ENCODE data around the gene SERINC4.

Gene SERINC4

GRCh38 chr15:43795997-43796396, 4.0 kb downstream of the SERINC4 start:
- peak; percentile 21 for DNase-seq

- DNase-seq, result no peak
Observed at GRCh38 chr15:43795197-43795596, 4.8 kb downstream of the SERINC4 start.

GRCh38 chr15:43794269-43795037, 5.6 kb downstream of the SERINC4 start:
- DNase-seq, result no peak

- no peak for DNase-seq
Observed at GRCh38 chr15:43793647-43794046, 6.4 kb downstream of the SERINC4 start.

GRCh38 chr15:43792761-43793476, 7.1 kb downstream of the SERINC4 start:
- DNase-seq, result peak; percentile 54

- peak; percentile 100 for DNase-seq
Observed at GRCh38 chr15:43791993-43792760, 7.8 kb downstream of the SERINC4 start, which contains the start of gene SERF2. SERF2 (plus strand) TSS chr15:43792320; CDS start chr15:43792377, 57 bp downstream.

- peak; percentile 57 for DNase-seq
Observed at GRCh38 chr15:43789409-43789808, 10.6 kb downstream of the SERINC4 start.

GRCh38 chr15:43779016-43779415, 21.0 kb downstream of the SERINC4 start:
- DNase-seq, result no peak

- DNase-seq, result peak; percentile 95
Observed at GRCh38 chr15:43777267-43777914, 22.6 kb downstream of the SERINC4 start.

GRCh38 chr15:43776718-43777266, 23.2 kb downstream of the SERINC4 start, which contains the start of gene ELL3:
ELL3 (minus strand) TSS chr15:43776966; CDS start chr15:43776901, 65 bp downstream.
- DNase-seq, result peak; percentile 95

GRCh38 chr15:43776101-43776717, 23.8 kb downstream of the SERINC4 start:
- peak; percentile 80 for DNase-seq

GRCh38 chr15:43775411-43775965, 24.5 kb downstream of the SERINC4 start:
- DNase-seq, result peak; percentile 93

- DNase-seq, result no peak
Observed at GRCh38 chr15:43774062-43774461, 26.0 kb downstream of the SERINC4 start.

GRCh38 chr15:43772624-43773023, 27.4 kb downstream of the SERINC4 start:
- DNase-seq, result no peak

GRCh38 chr15:43771816-43772215, 28.2 kb downstream of the SERINC4 start:
- no peak for DNase-seq

GRCh38 chr15:43769584-43770228, 30.3 kb downstream of the SERINC4 start:
- peak; percentile 71 for DNase-seq

GRCh38 chr15:43763819-43764446, 36.1 kb downstream of the SERINC4 start:
- DNase-seq, result no peak

- DNase-seq, result no peak
Observed at GRCh38 chr15:43762824-43763223, 37.2 kb downstream of the SERINC4 start.

GRCh38 chr15:43751885-43752284, 48.1 kb downstream of the SERINC4 start:
- no peak for DNase-seq

- no peak for DNase-seq
Observed at GRCh38 chr15:43749690-43750345, 50.2 kb downstream of the SERINC4 start.
